SK-N-SH treated with all-trans-retinoic acid at 6 μM for 48 hours (cell line): ENCODE results near the gene ZMYM5.

Experiments
- ATAC-seq: fragments of 200-7000 bp; cut with Tn5 transposase; 3 replicates; pipeline ENCODE4 v1.9.1; 2020; ENCODE audit warnings: mild to moderate bottlenecking, moderate library complexity
- ARNTL ChIP-seq: fragments of 450-650 bp; formaldehyde crosslinking; IDR thresholded peaks from 2 replicates; pipeline ENCODE4 v1.5.0; 2020; ENCODE audit warnings: low read depth, mild to moderate bottlenecking, moderate library complexity, borderline replicate concordance
- CREB5 ChIP-seq: fragments of 250-450 bp; sonication (Bioruptor Pico); IDR thresholded peaks from 2 replicates; pipeline ENCODE4 v1.5.1; 2020; ENCODE audit warnings: low read depth, mild to moderate bottlenecking, moderate library complexity
- CSDC2 ChIP-seq: fragments of 250-450 bp; sonication (Bioruptor Pico); IDR thresholded peaks from 2 replicates; pipeline ENCODE4 v1.5.0; 2020; ENCODE audit warnings: mild to moderate bottlenecking, moderate library complexity
- CSRNP3 ChIP-seq: fragments of 250-450 bp; sonication (Bioruptor Pico); IDR thresholded peaks from 2 replicates; pipeline ENCODE4 v1.5.1; 2021; ENCODE audit warnings: mild to moderate bottlenecking, moderate library complexity
- GLIS3 ChIP-seq: fragments of 250-450 bp; sonication (Bioruptor Pico); IDR thresholded peaks from 2 replicates; pipeline ENCODE4 v1.5.0; 2020; ENCODE audit warnings: mild to moderate bottlenecking, moderate library complexity
- ISL1 ChIP-seq: fragments of 250-450 bp; sonication (Bioruptor Pico); IDR thresholded peaks from 2 replicates; pipeline ENCODE4 v2.1.2; 2022; ENCODE audit warnings: mild to moderate bottlenecking, moderate library complexity
- OSR1 ChIP-seq: fragments of 250-450 bp; sonication (Bioruptor Pico); IDR thresholded peaks from 2 replicates; pipeline ENCODE4 v1.8.0; 2022; ENCODE audit warnings: moderate library complexity, mild to moderate bottlenecking, inconsistent platforms
- PATZ1 ChIP-seq: fragments of 250-450 bp; sonication (Bioruptor Pico); IDR thresholded peaks from 2 replicates; pipeline ENCODE4 v1.8.0; 2020; ENCODE audit warnings: mild to moderate bottlenecking, moderate library complexity, borderline replicate concordance
- POU6F1 ChIP-seq: fragments of 250-450 bp; sonication (Bioruptor Pico); IDR thresholded peaks from 2 replicates; pipeline ENCODE4 v1.8.0; 2021; ENCODE audit warnings: low read depth, mild to moderate bottlenecking, moderate library complexity, borderline replicate concordance
- PPARA ChIP-seq: fragments of 250-450 bp; sonication (Bioruptor Pico); IDR thresholded peaks from 2 replicates; pipeline ENCODE4 v1.5.0; 2020; ENCODE audit warnings: mild to moderate bottlenecking, borderline replicate concordance
- RARB ChIP-seq: fragments of 250-450 bp; sonication (Bioruptor Pico); IDR thresholded peaks from 2 replicates; pipeline ENCODE4 v1.8.0; 2021; ENCODE audit warnings: mild to moderate bottlenecking, moderate library complexity
- SNAI2 ChIP-seq: fragments of 250-450 bp; sonication (Bioruptor Pico); IDR thresholded peaks from 2 replicates; pipeline ENCODE4 v1.5.0; 2020; ENCODE audit warnings: mild to moderate bottlenecking, moderate library complexity
- TCF4 ChIP-seq: fragments of 250-450 bp; sonication (Bioruptor Pico); IDR thresholded peaks from 2 replicates; pipeline ENCODE4 v1.8.0; 2021; ENCODE audit warnings: mild to moderate bottlenecking, moderate library complexity, borderline replicate concordance
- TOX ChIP-seq: fragments of 250-450 bp; sonication (Bioruptor Pico); IDR thresholded peaks from 2 replicates; pipeline ENCODE4 v1.8.0; 2021; ENCODE audit warnings: mild to moderate bottlenecking, moderate library complexity, borderline replicate concordance
- TSHZ2 ChIP-seq: fragments of 250-450 bp; sonication (Bioruptor Pico); IDR thresholded peaks from 2 replicates; pipeline ENCODE4 v1.5.0; 2020; ENCODE audit warnings: mild to moderate bottlenecking, moderate library complexity
- ZC3H10 ChIP-seq: fragments of 250-450 bp; sonication (Bioruptor Pico); IDR thresholded peaks from 2 replicates; pipeline ENCODE4 v1.5.1; 2021; ENCODE audit warnings: mild to moderate bottlenecking, moderate library complexity
- ZFP3 ChIP-seq: fragments of 250-450 bp; sonication (Bioruptor Pico); IDR thresholded peaks from 2 replicates; pipeline ENCODE4 v1.5.0; 2020; ENCODE audit warnings: mild to moderate bottlenecking, moderate library complexity
- ZFP30 ChIP-seq: fragments of 450-650 bp; formaldehyde crosslinking; IDR thresholded peaks from 2 replicates; pipeline ENCODE4 v1.5.0; 2022; ENCODE audit warnings: mild to moderate bottlenecking, moderate library complexity
- ZNF565 ChIP-seq: fragments of 450-650 bp; formaldehyde crosslinking; conservative IDR thresholded peaks from 2 replicates; pipeline ENCODE4 v1.5.0; 2020; ENCODE audit warnings: low read depth, mild to moderate bottlenecking, moderate library complexity
- ZNF8 ChIP-seq: fragments of 450-650 bp; formaldehyde crosslinking; IDR thresholded peaks from 2 replicates; pipeline ENCODE4 v1.5.0; 2020; ENCODE audit warnings: mild to moderate bottlenecking, moderate library complexity

Gene ZMYM5

GRCh38 chr13:19863323-19864023 is at the start of gene ZMYM5:
Gene ZMYM5 (minus strand): TSS chr13:19863649. CDS start chr13:19852180, 11,469 bp downstream.
- peak; percentile 93 for ATAC-seq
- no peak for TF ChIP-seq CREB5
- TF ChIP-seq PATZ1 = no peak
- TF ChIP-seq TCF4 (CRISPR knock-in tag) = no peak

GRCh38 chr13:19910336-19911072 is 47.1 kb upstream of the ZMYM5 start:
- ATAC-seq = no peak
- TF ChIP-seq RARB (CRISPR knock-in tag) (no peak), ZNF8 (CRISPR knock-in tag) (no peak), PATZ1 (no peak), CSDC2 (CRISPR knock-in tag) (no peak), ZC3H10 (CRISPR knock-in tag) (no peak), PPARA (CRISPR knock-in tag) (no peak), ZFP30 (CRISPR knock-in tag) (no peak), ZFP3 (CRISPR knock-in tag) (no peak), CSRNP3 (no peak), ISL1 (CRISPR knock-in tag) (no peak), TOX (no peak), ZNF565 (CRISPR knock-in tag) (no peak), SNAI2 (CRISPR knock-in tag) (no peak), ARNTL (CRISPR knock-in tag) (no peak), TSHZ2 (CRISPR knock-in tag) (no peak), GLIS3 (no peak), OSR1 (CRISPR knock-in tag) (no peak)

GRCh38 chr13:19908350-19908986 is 45.0 kb upstream of the ZMYM5 start:
- no peak for ATAC-seq
- TF ChIP-seq ZNF565 (CRISPR knock-in tag) = no peak
- no peak for TF ChIP-seq PATZ1
- TF ChIP-seq ZC3H10 (CRISPR knock-in tag) = no peak
- no peak for TF ChIP-seq ISL1 (CRISPR knock-in tag)
- TF ChIP-seq TOX = no peak
- no peak for TF ChIP-seq CSDC2 (CRISPR knock-in tag)
- TF ChIP-seq POU6F1 = no peak
- no peak for TF ChIP-seq ARNTL (CRISPR knock-in tag)
- no peak for TF ChIP-seq ZFP3 (CRISPR knock-in tag)
